ENCODE results near the gene HS3ST2.
A peak's percentile ranks its signal among the peaks of the same experiment; 100 is the strongest.

Gene HS3ST2

DNA sequence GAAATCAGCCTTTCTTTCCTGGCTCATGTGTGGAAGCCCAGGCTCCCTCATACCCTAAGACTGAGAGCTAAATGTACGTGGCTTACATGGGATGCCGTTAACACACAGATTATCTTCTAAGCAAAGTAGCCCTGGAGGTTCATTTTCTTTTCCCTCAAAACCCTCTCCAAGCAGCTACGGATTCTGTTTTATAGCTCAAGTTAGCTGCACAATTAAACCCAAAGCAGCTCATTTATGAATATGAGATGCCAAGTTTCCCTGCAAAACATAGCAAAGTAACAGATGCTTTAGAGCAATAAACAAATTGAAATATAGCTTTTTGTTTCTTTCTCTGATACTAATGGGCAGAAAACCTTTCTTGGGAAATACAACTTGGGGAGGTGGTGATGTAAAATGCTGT lies 72.0 kb downstream of the HS3ST2 start:
- DNase-seq, result no peak

DNA sequence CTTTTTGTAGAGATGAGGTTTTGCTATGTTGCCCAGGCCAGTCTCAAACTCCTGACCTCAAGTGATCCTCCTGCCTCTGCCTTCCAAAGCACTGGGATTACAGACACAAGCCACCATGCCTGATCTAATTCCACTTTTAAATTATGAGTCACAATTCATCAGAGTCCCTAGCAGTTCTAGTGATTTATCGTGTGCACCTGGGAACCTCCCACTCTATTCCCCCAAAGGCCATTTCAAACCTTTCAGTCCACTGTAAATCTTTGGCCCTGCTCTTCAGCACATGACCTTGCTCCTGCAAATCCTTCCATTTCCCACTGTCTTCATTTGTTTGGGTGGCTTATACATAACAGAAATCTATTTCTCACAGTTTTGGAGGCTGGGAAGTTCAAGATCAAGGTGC lies 73.0 kb downstream of the HS3ST2 start:
- DNase-seq, result no peak

DNA sequence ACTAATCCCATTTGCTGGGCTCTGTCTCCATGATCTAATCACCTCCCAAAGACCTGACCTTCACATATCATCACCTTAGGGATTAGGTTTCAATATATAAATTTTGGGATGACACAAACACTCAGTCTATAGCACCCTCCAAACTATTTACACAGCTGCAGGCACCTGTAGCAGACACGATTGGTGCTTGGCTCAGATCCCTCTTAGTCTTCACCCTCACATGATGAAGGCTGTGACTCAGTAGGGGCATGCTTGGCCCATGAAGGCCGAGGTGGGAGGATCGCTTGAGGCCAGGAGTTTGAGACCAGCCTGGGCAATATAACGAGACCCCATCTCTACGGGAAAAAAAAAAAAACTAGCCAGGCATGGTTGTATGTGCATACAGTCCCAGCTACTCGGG lies 73.5 kb downstream of the HS3ST2 start:
- DNase-seq, result no peak

DNA sequence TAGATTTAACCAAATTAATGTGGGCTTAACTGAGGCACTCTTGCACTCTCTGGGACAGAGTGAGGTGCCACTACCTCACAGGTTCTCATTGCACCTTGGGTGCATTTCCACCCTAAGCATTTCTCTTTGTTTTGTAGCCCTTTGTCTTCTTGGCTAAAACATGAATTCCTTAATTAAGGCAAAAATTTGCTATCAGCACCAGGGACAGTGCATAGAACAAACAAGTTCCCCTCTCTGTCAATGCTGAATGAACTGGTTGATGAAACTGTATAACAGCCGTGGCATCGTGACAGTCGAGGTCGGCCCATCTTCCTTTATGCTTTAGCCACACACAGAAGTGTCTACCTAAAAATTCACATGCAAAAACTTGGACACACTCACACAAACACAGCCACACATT lies 74.8 kb downstream of the HS3ST2 start:
- DNase-seq, result no peak

DNA sequence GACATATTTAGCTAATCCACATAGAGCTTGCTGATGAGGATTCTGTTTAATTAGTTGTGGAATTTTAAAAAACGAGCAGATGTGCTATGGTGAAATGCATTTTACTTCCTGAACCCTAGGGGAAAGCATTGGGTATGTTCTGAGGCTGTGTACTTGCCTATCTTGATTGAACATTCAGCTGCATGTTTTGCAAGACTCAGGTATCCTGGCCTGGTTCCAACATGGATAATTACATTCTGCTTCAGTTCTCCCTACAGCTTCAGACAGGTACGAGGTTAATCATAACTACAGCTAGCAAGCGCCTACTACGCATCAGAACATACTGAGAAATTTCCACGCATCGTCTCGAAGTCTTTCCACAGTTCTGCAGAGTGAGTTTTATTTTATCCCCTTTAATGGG lies 77.0 kb downstream of the HS3ST2 start:
- no peak for DNase-seq

DNA sequence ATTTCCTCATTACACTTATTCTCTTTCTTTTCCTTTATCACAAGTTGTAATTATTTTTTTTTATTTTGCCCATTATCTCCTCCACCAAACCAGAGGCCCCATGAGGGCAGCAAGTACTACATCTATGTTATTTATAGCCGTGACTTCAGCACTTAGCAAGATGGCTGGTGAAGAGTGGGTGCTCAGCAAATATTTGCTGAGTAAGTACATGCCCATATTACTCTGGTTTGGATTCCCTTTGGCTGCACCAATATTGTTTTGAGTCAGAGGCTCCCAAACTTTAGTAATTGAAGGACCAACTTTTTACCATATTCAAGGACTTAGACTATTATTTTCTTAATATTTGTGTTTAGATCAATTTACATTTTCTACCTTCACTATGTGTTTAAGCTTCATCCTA lies 83.2 kb downstream of the HS3ST2 start:
- no peak for DNase-seq

DNA sequence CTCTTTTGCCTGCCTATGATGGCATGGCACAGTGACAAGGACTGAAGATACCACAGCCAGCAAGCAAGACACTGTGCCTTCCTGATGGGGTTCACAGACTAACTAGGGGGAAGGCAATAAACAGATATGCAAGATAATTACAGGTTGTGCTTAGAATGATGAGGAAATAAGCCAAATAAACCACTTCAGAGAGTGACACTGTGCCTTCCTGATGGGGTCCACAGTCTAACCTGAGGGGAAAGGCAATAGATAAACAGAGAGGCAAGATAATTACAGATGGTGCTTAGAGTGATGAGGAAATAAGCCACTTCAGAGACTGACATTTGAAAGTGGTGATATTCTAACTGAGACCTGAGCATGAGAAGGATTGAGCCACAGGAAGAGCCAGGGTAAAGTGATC lies 84.2 kb downstream of the HS3ST2 start:
- DNase-seq, result no peak

DNA sequence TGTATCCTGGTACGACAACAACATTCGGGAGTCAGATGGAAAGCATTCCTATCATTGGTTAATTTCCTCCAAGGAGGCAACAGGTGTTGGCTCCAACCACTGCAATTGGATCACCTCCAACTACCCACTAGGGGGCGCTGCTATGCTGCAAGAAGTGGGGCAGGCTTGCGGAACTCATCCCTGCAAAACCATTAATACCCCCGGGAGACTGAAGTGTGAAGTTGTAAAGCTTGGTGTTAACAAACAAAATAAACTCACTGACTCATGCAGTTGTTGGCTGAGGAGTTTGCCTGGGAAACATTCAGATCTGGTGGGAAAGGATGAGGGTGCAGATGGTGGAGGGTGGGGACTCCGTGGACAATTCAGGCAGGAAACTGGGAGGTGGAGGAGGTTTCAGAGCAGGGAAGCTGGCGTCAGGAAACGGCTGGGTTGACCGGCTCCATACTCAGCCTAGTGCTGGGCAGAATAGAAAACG lies 84.9 kb downstream of the HS3ST2 start:
- peak; percentile 82 for DNase-seq

DNA sequence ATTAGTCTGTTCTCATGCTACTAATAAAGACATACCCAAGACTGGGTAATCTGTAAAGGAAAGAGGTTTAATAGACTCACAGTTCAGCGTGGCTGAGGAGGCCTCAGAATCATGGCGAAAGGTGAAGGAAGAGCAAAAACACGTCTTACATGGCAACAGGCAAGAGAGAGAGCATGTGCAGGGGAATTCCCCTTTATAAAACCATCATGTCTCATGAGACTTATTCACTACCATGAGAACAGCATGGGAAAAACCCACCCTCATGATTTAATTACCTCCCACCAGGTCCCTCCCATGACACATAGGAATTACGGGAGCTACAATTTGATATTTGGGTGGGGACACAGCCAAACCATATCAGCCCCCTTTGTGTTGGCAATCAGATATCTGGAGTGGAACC lies 85.6 kb downstream of the HS3ST2 start:
- peak; percentile 31 for DNase-seq

DNA sequence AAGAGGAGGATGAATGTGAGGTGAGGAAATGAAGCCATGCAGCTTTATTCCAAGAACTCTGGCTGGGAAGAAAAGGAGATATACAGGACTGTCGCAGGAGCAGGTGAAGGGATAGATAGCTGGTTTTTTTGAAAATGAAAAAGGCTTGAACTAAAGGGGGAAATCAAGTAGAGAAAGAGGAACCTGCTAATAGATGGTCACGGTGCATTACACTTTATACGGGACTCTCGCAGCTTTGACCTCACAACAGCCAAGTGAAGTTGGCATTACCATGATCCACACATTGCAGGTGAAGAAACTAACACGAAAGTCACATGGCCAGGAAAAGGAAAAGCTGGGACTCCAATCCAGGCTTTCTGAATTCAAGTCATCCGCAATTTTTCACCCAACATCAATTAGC lies 86.9 kb downstream of the HS3ST2 start:
- no peak for DNase-seq

DNA sequence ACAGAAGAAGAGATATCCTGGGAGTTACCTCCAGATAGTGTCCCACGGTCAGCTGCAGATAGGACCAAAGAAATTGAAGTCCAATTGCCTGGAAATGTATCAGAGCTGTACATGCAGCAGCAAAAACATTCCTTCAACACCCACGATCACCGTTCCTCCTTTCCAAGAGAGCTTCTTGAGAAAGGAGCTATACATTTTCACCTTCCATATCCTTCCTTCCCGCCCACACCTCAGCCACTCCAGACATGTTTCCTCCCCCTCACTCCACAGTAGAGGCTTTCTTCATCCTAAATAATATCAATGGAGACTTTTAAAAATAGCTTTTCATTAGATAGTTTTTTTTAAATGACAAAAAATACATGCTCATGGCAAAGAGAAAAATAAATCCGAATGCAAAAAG lies 87.6 kb downstream of the HS3ST2 start:
- no peak for DNase-seq

DNA sequence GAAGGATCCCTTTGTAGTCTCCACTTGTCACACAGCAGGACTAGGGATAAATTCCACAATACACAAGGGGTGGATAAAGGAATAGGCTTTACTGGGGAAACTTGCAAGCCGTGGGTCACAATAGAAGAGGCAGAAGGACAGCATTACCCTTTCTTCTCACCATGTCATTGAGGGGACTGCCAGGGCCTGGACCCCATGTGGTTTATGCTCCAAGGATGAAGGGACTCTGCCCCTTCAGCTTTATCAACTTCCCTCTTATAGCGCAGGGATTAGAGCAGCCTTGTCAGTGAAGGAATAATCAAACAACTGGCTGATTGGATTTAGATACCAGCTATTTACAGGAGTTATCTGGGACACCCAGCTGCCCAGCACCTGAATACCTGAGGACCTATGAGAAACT lies 89.8 kb downstream of the HS3ST2 start:
- no peak for DNase-seq

DNA sequence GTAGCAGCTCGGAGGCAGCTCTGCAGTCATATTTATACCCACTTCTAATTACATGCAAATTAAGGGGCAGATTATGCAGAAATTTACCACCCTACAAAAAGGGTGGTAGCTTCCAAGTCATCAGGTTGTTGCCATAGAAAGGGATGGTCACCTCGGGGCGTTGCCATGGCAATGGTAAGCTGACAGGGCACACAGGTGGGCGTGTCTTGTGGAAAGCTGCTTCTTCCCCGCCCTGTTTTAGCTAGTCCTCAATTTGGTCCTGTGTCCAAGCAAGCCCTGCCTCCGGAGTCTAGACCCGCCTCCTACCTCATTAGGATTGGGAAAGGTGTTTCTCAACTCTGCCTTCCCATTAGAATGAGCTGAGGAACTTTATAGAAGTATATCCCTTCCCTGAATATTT lies 98.7 kb downstream of the HS3ST2 start:
- DNase-seq, result no peak

DNA sequence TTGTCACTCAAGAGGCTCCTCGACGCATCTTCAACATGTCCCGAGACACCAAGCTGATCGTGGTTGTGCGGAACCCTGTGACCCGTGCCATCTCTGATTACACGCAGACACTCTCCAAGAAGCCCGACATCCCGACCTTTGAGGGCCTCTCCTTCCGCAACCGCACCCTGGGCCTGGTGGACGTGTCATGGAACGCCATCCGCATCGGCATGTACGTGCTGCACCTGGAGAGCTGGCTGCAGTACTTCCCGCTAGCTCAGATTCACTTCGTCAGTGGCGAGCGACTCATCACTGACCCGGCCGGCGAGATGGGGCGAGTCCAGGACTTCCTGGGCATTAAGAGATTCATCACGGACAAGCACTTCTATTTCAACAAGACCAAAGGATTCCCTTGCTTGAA lies 101.0 kb downstream of the HS3ST2 start:
- no peak for DNase-seq

DNA sequence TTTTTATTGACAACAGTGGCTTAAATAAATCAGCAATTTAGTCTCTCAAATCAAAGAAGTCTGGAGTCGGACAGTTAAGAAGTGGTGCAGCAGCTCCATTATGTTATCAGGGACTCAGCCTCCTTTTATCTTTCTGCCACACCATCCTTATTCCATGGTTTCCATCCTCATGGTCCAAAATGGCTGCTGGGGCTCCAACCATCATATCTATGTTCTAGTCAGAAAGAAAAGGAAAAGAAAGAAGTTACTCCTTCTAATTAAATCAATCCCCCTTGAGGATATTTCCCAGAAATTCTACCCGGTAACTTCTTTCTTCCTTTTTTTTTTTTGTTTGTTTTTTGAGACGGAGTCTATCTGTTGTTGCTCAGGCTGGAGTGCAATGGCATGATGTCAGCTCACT lies 109.5 kb downstream of the HS3ST2 start:
- DNase-seq, result no peak

DNA sequence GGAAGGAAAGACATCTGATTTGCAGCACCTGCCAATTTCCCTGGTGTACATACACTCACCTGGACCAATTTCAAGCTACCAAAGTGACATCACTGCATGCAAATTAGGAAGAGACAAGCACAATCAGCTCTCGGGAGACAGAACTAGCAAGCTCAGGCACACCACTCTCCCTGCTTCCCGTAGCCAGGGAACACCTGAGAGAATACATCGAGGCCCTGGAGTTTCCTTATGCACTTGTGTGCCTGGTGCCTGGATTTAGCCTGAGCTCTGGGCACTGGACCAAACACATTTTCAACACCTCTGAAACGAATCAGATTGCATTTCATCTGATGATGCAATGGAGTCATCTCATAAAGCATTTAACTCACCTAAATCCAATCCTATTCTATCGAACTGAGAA lies 110.5 kb downstream of the HS3ST2 start:
- no peak for DNase-seq

DNA sequence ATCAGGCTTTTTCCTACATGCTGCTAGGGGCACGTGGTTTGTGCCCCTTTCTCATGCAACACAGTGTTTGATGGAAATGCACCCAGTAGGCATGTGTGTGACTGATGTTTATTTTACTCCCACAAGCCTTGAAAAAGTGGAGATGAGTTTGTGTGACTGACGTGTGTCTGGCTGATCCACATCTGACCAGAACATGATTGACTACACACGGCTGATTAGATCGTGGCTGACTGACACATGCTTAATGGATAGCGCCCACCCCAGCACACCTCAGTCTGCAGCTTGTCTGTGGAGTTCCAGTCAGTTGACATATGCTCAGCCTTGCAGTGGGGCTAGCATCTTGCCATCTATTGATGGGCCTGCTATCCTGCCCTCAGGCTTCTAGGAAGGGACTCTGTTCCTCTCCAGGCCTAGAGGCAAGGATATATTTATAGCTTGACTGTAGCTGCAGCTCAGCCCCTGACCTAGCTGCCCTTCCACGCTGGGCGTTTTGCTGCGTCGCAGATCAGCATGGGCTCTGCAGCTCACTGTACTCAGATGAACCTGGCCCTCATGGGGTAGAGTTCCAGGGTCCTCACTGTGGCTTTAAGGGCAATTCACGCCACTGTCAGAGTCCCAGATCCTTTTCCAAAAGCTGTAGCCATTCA lies 112.3 kb downstream of the HS3ST2 start:
- no peak for DNase-seq

DNA sequence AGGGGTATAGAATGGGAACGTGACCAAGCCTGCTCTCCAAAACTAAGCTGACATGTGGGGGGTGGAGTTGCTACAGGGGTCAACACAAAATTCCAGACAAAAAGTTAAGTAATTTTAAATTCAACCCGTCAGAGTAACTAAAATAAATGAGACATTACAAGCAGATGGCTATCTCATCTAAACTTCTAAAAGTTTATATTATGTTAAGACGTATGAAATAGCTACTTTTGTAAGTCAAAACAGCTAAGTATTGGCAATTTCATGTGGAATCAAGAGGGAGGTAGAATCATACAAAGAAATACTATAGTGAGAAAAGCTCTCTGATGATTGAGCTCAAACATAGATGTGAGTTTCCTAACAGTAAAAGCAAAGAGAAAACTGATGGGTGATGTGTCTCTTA lies 113.3 kb downstream of the HS3ST2 start:
- no peak for DNase-seq

DNA sequence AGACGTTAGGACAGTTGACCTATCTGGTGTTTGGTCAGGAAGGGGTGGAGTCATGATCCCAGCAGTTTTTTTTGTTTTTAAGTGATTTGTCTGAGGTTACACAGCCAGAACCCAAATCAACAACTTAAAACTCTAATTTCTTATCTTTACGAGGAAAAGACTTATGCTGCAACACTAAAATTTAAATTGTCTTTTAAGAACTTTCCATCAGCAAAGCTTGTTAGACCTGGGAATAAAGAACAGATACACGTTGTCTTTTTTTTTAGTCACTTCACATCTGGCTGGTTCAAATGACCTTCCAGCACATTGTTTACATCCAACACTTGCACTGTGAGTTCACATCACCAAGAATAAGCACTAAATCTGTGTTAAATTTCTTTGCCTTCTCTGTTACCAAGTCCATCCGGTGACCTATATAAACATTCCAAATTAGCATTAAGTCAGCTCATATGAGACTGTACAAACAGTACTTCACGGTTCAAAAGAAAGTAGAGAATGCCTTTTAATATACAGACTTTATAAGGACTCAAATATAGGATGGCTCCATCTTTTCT lies 115.0 kb downstream of the HS3ST2 start:
- no peak for DNase-seq

DNA sequence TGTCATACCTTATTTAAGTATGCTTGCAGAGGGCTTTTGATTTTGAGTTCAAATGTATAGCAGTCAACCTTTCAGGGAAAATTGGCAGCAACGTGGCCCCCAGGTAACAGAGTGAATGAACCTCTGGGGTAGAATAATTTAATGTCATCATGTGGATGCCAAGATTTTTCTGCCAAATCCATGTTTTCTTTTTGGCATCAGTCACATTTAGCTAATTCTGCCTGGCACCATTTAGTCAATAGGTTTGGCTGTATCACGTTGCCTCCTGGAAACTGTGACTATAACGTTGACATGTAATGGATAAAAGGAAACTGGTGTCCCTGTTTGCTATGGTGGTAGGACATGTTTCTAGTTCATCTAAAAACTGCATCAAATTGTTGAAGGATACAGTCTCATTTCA lies 115.5 kb downstream of the HS3ST2 start:
- DNase-seq, result no peak

DNA sequence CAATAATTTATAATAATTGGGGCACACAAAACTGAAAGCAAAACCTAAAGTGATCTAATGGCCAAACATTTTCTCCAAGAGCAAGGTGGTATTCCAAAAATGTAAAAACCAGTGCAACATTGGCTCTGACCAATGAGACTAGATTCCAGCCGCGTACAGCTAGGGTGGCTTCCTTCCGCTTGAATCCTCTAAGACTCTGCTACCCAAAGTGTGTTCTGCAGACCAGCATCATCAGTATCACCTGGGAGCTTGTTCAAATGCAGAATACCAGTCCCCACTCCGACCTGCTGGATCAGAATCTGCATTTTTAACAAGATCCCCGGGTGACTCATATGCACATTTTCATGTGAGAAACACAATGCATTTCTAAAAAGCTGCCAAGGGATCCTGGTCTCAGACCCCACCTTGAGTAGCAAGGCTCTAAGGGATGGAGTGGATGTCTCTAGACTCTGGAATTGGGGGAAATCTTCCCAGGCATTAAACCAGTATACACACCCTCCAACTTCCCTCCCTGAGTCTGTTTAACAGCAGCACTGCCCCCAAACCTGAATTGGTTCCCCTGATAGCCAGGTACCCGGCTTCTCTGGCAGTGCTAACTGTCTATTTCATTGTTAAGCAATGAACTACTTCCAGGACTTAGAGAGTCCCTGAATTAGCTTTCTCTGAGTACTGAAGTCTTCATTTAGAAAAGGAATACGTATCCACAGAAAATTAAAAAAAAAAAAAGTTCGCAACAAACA lies 118.2 kb downstream of the HS3ST2 start:
- no peak for DNase-seq

DNA sequence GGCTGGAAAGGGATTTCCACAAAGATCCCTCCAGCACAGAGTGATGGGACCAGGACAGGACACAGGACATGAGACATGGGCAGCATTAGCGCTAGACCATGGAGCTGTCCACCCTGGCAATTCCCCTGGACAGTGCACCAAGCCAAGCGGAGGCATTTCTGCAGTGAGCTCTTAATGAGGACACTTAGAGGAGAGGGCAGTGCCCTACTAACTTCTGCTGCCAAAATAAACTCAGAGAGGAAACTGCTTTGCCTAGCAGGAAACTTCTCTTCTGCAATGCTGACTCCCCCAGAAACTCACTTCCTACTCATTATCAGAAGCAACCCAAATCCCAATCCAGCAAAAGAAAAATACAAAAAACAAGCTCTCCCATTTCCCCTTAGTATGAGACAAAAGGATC lies 119.2 kb downstream of the HS3ST2 start:
- peak; percentile 4 for DNase-seq

DNA sequence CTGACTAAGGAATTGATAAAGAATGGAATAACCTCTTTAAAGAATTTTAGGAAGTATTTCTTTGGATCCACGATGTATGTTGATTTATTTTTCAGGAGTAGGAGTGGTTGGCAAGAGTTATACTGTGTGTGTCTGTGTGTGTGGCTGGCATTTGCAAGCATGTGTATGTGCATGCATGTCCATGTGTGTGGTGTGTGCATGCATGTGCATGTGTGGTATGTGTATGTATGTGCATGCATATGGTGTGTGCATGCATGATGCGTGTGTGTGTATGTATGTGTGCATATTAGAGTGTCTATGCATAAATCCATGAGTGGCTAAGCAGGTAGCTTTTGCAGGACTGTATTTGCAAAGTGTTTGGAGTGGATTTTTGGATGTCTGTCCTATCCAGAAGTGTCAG lies 120.8 kb downstream of the HS3ST2 start:
- DNase-seq, result no peak

DNA sequence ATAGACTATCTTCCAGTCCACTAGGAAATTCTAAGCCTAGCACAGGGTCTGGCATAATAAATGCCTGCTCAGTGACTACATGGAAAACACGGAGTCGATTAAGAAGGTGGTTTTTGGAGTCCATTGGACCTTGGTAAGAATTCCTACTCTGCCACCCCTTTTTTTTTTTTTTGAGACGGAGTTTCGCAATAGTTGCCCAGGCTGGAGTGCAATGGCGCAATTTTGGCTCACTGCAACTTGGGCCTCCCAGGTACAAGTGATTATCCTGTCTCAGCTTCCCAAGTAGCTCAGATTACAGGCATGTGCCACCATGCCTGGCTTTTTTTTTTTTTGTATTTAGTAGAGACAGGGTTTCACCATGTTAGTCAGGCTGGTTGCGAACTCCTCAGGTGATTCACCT lies 123.2 kb downstream of the HS3ST2 start:
- DNase-seq, result no peak

DNA sequence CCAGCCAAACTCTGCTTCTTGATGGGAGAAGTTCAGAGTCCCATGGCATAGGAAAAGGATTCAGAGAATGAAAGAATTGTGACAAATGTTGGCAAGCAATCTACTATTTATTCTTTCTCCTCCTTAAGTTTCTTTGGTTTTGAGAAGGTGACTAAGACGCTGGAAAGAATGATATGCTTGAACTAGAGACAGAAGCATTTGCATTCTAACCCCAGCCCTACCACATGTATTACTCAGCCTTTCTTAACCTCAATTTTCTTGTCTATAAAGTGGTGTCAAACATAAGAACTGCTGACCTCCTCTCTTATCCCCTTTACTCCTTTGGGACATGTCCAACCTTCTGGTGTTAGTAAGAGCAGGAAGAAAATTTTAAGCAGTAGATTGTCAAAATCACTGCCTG lies 124.7 kb downstream of the HS3ST2 start:
- no peak for DNase-seq

Data from suppressor macrophage treated with lipopolysaccharide for 4 hours (primary cell).